GM10847 (cell line): ENCODE data around the gene DCP1B.

Experiments used
- POLR2A ChIP-seq: IDR thresholded peaks from 2 replicates; pipeline ENCODE4 v1.6.1; 2011; ENCODE audit not compliant: insufficient read length; ENCODE audit errors: extremely low read depth

The DCP1B gene

DNA sequence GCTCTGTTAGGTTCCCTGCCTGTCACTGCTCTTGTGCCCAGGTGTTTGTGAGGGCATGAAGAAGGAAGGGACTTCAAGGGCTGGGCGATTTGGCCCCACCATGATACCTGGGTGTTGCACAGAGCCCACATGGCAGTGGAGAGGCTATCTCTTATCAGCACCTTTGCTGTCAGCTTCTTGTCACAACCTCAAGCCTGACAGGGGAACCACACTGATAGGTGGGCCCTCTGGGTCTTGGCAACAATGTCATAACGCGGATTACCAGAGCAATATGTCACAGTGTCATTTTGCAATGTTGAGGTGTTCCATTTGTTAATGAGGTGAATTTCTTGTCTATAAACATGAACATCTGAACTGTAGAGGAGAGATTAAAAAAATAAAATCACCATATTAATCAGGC, 25.6 kb upstream of the DCP1B start:
- TF ChIP-seq POLR2A: no peak

GRCh38 chr12:2027351-2027750, 23.1 kb upstream of the DCP1B start:
- no peak for TF ChIP-seq POLR2A

GRCh38 chr12:2023365-2023764, 19.1 kb upstream of the DCP1B start:
- TF ChIP-seq POLR2A: no peak

GRCh38 chr12:2020511-2020910, 16.3 kb upstream of the DCP1B start:
- TF ChIP-seq POLR2A: no peak

DNA sequence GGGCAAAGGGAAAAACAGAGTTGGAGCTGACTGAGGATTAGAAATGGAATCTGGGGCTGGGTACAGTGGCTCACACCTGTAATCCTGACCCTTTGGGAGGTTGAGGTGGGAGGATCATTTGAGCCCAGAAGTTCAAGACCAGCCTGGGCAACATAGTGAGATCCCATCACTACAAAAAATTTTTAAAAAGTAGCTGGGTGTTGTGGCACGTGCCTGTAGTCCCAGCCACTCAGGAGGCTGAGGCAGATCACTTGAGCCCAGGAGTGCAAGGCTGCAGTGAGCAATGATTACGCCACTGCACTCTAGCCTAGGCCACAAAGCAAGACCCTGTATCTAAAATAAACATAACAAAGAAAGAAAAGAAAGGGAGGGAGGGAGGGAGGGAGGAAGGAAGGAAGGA, 14.9 kb upstream of the DCP1B start:
- TF ChIP-seq POLR2A: no peak

DNA sequence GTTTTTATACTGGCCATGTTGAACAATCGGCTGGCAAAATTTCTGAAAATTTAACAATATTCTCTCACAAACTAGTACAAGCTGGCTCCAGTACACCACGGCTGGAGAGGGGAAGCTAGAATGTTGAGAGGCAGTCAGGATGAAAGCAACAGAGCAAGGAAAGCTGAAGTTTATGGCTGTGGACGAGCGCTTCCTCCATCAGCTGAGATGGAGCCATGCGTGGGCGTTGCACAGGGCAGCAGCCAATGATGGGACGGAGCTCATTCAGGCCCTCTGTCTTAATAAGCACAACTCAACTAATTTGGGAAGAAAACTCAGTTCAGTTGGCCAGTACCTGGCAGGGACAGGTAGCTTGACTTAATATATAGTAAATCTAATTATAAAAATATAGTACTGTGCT, 14.1 kb upstream of the DCP1B start:
- no peak for TF ChIP-seq POLR2A

GRCh38 chr12:2017546-2018337, 13.5 kb upstream of the DCP1B start:
- no peak for TF ChIP-seq POLR2A

DNA sequence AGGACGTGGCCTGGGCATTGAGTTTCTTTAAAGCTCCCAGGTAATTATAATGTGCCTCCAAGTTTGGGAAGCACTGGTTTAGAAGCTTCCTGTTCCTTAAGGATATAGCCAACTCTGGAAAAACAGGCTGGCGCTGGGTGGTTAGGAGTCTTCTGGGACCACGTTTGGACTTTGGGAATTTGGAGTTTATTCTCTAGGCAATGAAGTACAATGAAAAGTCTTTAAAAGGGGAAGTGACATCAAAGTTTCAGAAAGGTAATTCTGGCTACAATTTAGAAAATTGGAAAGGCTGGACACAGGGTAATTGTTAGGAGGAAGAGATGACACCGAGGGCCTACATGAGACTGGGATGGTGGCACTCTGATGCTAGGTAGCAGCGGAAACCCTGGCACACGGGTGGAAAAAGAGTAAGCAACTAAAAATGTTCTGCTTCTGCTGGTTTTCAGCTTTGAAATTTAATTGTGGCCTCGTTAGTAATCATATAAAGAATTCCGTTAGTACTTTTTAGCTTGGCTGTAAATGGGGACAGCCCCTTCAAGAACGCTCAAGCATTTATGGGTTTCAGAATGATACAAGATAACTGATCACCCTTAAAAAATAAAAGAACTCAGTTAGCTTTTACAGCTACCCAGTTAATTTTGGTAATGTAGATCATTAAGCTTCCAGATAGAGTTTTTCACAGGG, 12.7 kb upstream of the DCP1B start:
- no peak for TF ChIP-seq POLR2A

GRCh38 chr12:2014231-2014630, 10.0 kb upstream of the DCP1B start:
- no peak for TF ChIP-seq POLR2A

GRCh38 chr12:2013527-2014223, 9.4 kb upstream of the DCP1B start:
- no peak for TF ChIP-seq POLR2A

DNA sequence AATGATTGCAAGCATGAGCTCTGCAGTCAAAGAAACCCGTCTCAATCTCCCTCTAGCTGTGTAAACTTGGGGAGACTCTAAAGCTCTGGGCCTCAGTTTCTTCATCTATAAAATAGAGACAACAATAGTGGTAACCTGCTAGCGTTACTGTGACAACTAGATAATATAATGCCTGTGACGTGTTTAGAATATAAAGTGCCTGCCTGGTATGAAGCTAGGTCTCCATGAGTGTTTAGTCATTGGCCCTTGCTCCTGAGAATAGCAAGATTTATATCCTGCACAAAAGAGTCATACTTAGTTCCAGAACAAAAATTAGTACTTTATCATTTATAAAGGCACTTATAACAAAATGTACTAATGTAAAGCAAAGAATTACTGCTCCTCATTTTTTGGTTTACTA, 8.8 kb upstream of the DCP1B start:
- TF ChIP-seq POLR2A: no peak

- TF ChIP-seq POLR2A: no peak
Measured at GRCh38 chr12:2011643-2012607, 7.7 kb upstream of the DCP1B start.

GRCh38 chr12:2009623-2010022, 5.4 kb upstream of the DCP1B start:
- no peak for TF ChIP-seq POLR2A

DNA sequence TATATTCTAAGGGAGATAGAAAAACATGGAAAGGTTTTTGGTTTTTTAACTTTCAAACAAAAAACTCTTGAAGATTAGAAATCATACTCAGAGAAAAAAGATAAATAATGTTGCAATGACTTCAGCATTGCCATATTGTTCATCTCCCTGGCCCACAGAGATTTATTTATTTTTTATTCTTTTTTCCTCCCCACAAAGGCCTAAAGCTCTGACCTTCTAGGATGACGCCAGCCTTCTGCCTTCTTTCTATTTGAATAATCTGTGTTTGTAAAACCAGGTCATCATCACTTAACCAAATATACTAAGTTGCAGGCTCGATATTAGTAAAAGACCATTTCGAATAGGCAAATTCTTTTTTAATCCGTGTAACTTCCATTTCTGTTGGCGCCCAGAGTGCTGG, 4.4 kb upstream of the DCP1B start:
- no peak for TF ChIP-seq POLR2A

GRCh38 chr12:2003676-2004112, 563 bp downstream of the DCP1B start:
- TF ChIP-seq POLR2A: no peak
